HG03457 (cell line): ENCODE measurements around the gene RHCE.
"Not testable (repeated sequence)": the region's sequence is repeated elsewhere in the genome, so short reads cannot be mapped to it uniquely, and the experiment has no call there.

ENCODE experiments used
- ATAC-seq: cut with Tn5 transposase; IDR thresholded peaks from one replicate; pipeline ENCODE4 v1.9.1; 2021; ENCODE audit warnings: moderate number of reproducible peaks; ENCODE audit not compliant: unreplicated experiment

The RHCE gene

DNA sequence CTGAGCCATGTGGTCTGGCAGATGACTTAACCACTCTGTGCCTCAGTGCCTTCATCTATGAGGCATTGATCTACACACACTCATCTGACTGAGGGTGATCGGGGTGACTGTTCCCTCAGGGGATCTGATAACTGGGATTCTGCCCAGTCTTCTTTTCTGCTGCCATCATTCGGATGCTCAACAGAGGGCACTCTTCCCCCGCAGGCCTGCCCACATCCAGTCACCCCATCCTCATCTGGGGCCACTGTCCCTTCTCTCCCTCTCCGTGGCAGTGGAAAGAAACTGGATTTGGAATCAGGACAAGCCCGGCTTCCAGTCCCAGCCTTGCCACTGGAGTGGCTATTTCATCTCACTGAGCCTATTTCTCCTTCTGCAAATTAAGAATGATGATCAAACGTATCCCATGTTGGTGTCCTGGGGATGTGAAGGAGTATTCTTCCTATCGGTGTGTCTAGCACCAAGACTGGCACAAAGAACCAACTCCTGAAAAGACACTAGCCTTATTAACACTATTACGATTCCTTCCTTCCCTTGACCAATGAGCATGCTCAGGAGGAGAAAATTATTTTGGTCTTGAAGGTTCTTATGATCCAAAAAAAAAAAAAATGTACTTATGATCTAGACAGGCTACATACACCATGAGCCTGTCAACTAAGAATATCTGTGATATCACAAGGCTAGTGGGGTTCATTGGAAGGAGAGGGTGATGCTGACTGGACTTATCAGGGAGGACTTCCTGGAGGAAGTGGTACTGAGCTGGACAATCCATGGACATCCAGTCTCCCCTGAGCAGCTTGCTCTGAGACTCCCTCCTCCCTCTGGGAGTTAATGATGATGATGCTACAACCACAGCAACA lies 17.4 kb downstream of the RHCE start:
- ATAC-seq, result not testable (repeated sequence)

DNA sequence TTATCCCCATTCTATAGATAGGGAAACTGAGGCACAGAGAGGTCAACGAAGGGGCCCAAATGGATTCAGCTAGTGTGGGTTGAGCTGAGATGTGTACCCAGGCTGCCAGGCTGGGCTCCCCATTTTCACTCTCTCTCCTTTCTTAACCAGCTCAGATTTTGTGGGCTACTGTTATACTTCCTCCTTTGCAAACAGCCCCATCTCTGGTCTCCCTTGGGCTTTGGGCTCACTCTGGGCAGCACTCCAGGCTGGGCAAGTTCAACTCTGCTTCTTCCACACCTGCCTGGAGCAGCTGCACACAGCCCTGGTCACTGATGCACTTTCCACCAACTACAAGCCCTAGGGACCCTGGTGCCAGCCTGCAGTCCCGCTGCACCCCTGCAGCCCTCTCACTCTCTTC lies 22.5 kb downstream of the RHCE start:
- ATAC-seq, result not testable (repeated sequence)

DNA sequence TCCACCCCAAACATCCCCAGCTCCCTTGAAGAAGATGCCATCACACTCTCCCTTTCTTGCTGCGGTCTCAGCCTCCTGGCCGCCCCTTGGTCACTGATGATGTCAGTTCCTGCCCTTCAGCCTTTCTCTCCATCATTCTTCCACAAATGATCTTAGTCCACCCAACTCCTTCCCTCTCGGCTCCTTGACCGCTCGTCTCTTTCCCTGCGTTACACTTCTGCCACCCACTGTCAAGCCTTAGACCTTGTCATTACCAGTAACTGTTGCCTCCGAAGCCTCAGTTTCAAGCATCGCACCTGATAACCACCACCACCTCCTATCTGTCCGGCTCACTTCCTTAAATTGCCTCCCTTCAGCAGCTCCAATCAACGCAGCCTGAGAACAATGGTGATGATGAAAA lies 23.1 kb downstream of the RHCE start:
- not testable (repeated sequence) for ATAC-seq

DNA sequence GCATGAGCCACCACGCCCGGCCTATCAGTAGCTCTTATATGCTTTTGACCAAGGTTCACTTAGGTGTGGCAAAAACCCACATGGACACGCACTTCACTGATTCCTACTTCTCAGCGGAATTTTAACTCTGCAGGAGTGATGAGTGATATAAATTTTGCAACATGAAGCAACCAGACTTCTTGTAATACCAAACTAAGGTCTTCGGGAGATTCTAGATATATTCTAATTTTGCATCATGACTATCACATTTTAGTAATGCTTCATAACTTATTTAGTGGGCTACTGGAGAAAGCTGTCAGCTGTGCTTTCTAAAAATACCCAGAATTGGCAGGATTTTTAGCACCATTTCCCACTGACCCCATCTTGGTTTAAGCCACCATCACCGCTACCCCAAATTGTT lies 27.8 kb downstream of the RHCE start:
- ATAC-seq, result no peak

DNA sequence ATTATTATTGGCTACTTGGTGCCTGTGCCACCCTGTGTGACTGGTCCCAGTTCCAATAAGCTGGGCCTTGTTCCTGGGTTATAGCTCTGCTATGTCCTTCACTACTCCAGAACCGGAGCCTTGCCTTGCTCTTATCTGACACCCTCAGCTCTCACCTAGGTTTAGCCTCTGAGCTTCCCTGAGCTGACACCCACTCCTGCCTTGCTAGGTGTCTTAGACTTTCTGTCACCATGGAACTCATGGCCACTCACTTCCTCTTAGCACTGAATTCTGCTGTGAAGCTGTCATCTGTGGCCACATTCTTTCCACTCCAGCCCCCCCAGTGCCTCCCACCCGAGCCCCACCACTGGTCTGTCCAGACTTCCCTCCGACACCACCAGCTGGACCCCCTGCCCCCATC lies 30.9 kb downstream of the RHCE start:
- not testable (repeated sequence) for ATAC-seq

DNA sequence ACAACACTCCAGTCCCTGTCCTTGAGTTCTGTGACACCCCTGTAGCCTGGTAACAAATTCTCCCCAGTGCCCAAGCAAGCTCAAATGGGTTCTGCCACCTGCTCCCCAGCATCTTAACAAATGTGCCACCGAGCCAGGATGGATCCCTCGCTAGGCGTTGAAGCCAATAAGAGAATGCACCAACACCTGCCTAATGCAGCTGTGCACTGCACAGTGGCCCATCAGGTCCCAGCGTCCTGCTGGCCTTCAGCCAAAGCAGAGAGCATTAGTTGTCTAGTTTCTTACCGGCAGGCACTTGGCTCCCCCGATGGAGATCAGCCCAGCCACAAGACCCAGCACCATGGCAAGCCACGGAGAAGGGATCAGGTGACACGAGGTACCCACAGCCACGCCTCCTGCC lies 31.9 kb downstream of the RHCE start:
- not testable (repeated sequence) for ATAC-seq

DNA sequence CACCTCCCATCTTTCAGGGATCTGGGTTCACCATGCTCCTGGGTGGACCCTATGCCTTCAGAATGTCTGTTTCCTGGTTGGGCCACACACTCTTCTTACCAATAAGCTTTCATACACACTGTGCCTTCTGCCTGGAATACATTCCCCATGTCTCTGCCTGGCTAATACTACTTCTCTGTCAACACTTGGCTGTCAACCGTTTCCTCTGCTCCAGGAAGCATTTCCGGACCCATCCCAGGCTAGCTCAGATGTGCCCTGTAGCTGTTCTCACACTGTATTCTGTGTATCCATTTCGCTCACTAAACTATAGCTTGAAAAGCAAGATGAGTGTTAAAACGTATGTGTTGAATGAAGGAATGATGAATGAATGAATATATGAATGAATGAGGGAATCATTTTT lies 33.5 kb downstream of the RHCE start:
- not testable (repeated sequence) for ATAC-seq

DNA sequence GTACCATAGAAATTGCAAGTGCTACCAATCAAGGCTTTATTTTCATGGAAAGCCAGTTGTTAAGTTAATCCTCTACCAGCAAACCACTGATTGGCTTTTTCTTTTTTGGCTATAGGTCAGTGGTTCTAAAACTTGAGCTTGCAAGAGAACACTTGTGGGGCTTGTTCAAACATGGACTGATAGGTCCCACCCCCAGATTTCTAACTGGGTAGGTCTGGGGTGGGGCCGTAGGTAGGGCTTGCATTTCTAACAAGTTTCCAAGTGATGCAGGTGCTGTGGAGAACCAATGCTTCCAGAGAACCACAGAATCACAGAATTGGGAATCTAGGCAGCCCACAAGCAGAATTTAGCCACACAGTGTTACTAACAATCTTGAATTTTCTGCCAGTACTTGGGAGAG lies 36.8 kb downstream of the RHCE start:
- ATAC-seq, result not testable (repeated sequence)

DNA sequence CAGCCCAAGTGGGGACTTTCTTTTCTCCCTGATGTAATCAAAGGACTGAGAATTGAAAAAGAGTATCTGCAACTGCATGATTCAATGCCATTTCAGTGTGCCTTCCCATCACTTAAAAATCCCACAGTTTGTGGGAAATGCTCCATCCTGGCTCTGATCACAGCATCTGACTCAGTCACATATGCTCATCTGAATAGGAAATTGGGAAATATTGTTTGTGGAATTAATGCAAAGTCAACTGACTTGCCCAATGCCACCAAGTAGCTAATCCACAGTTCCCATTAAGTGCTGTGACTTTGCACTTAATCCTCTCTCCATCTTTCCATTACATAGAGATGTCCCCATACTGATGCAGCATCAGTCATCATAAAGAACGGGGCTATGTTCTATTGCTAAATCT lies 37.5 kb downstream of the RHCE start:
- not testable (repeated sequence) for ATAC-seq

DNA sequence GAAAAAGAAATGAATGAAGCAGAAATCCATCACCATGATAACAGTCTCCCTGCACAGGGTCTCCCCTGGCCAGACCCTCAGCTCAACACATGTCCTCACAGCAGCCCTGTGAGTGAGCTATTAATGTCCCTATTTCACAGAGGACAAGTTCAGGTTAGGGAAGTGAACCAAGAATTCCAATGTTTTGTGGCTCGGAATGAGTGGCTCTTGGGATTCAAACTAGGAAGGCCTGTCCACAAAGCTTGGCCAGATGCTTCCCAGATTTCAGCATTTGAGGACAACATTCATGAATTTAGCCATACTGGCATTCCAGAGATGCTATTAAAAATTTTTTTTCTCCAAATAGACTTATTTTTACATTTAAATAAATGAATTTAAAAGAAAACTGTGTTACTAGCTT lies 38.1 kb downstream of the RHCE start:
- not testable (repeated sequence) for ATAC-seq

DNA sequence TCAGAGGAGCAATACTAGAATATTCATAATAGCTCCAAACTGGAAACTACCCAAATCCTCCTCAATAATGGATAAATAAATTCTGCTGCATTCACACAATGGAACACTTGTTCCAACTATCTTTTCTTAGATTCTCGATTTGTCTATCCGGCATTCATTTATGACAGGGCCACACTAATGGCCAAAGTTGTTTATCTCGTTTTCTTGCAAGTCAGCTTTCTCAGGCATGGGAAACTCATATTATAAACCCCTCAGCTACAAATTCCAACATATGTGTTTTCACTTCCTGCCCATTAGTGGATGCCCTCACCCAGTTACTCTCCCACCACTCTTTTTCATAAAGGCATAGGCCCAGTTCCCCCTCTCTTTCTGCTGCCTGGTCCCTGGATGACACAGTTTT lies 42.3 kb downstream of the RHCE start:
- not testable (repeated sequence) for ATAC-seq

DNA sequence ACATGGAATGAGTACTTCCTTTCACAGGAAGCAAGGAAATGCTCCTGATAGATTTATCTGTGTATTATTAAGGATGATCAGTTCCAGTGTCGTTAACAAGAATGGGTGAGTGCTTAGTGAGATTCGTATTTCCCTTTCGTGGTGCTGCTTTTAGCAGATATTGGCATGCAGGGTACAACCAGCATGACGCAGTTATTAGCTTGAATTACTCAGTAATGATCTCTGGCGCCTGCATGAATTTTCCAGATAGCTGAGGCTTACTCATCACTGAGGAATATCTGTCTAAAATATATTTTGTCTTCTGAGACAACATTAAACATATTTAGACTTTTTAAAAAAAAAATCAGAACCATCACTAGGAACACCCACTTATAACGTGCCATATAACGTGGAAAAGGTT lies 48.9 kb downstream of the RHCE start:
- not testable (repeated sequence) for ATAC-seq

DNA sequence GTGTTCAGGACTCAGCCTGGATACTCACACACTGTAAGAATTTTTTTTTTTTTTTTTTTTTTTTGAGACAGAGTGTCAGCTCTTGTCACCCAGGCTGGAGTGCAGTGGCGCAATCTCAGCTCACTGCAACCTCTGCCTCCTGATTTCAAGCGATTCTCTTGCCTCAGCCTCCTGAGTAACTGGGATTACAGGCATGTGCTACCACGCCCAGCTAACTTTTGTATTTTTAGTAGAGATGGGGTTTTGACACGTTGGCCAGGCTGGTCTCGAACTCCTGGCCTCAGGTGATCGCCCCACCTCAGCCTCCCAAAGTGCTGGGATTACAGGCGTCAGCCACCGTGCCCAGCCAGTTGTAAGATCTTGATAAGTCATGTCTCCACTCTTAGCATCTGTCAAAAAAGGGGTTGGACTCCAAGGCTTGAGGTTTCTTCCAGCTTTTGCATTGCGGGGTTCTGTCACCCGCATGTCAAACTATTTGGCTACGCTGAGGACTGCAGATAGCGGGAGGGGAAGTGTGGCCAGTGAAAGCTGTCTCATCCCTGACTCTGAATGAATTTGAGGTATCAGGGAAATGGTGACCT lies 50.8 kb downstream of the RHCE start:
- ATAC-seq, result not testable (repeated sequence)

DNA sequence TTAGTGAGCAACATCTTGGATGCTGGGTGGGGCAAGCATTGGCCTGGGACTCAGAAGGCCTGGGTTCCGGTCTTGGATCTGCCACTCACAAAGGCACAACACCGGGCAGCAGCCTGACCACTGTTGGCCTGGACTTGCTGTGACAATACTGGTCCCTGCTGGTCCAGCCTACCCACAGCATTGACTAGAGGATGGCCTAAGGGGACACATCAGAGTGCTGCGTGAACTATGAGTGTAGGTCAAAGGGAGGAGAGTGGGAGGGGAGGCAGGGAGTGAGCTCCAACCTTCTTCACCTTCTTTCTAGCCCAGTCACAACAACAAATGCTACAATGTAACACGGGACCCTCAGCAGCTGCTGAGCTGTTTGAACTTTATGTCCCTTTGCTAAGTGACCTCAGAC lies 51.4 kb downstream of the RHCE start:
- no peak for ATAC-seq

DNA sequence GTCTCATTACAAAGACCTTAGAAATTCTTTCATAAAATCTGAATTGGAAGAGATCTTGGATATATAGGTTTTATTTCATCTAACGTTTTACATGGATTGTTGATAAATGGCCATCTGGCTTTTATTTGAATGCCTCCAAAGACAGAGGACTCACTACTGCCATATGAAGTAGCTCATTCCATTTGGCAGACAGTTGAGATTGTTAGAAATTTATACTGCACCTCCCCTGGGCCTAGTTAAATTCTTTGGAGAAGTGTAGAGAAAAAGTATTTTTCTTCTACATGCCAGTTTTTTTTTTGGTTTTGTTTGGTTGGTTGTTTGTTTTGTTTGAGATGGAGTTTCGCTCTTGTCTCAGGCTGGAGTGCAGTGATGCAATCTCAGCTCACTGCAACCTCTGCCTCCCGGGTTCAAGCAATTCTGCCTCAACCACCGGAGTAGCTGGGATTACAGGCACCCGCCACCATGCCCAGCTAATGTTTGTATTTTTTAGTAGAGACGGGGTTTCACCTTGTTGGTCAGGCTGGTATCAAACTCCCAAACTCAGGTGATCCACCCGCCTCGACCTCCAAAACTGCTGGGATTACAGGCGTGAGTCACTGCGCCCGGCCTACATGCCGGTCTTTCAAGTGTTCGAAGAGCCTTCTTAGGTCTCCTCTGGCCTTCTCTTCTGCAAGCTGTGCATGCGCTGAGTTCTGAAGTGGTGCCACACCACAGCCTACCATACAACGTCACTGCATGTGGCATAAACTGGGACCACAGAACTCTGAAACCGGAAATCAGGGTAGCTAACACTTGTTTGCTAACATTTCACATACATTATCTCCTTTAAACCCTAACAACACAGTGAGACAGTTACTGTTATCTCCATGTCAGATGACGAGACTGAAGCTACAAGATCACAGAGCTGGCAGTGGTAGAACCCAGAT lies 57.7 kb downstream of the RHCE start:
- ATAC-seq, result not testable (repeated sequence)

DNA sequence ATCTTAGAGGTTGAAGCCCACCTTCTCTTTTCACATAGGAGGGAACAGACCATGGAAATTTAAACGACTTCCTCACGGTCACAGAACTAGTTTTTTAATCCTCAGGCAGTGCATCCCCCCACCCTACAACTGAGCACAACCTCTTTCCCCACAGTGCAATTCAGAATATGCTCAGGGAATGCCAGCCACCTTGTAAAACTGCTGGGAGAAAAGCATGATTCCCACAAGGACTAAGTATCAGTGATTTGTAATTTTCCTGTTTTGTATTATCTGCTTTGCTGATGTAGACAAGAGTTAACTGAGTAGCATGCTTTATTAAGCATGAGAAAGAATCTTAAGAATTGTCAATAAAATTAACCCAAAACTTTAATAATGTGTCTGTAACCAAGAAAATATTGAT lies 58.7 kb downstream of the RHCE start:
- ATAC-seq, result no peak

DNA sequence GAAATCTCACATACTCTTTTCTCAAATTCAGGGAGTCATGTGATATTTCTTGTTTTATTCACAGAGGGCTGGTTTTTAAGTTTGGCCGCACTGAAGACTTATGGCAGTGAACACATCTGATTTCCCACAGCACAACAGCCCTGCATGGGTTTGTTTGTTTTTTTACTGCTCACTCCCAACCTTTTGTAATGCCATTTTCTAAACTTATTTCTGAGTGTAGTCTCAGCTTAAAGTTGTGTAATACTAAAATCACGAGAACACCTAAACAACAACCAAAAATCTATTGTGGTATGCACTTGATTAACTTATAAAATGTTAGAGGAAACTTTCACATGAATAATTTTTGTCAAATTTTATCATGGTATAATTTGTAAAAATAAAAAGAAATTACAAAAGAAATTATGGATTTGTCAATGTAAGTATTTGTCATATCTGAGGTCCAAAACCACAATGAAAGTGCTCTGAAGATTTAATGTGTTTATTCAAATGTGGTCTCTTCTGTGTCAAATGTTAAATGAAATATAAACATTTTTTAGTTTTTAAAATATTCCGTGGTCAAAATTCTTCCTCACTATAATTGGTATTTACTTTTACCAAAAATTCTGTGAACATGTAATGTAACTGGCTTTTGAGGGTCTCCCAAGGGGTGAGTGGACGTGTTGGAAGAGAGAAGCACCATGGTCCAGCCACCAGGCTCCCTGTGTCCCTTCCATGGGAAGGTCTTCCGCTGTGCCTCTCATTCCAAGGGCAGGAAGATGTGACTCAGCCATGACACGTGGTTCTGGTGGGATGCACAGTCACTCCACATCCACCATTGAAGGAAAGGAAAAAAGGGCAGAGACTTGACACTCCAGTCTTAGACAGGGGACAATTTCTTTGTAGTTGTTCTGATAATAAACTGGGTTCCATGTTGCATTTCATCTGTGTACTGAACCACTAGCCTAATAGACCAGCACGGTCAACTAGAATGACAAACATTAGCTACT lies 59.7 kb downstream of the RHCE start:
- no peak for ATAC-seq

DNA sequence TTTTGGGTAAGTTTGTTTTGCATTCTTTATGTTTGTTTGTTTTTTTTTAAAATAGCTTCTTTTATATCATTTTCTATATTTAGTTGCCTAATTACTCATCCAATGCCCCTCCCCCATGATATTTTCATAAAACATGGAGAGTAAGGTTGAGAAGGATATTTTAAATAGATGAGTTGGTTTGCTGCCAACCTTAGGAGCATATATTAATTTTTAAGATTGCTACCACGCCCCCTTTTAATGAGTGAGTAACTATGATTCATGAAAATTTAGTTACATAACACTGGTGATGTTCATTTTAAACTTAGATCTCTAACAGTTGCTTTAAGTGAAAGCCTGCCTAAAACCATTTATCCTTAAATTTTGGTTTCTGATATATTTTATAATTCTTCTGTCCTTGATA lies 63.8 kb downstream of the RHCE start:
- ATAC-seq, result no peak

DNA sequence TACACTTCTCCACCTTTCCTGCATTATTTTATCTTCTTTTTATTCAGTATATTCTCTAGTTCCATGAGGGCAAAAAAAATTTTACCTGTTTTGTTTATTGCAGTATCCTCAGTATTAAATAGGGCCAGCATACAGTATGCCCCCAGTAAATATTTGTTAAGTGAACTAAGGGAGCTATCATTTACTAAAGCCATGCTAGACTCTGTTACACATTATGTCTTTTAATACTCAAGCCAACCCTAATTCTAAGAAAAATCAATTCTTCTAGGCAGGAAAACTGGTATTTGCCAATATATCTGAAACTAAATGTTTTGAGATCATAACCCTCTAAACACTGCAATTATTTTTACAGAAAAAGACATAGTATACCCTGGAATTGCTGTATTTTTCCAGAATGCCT lies 64.2 kb downstream of the RHCE start:
- no peak for ATAC-seq

DNA sequence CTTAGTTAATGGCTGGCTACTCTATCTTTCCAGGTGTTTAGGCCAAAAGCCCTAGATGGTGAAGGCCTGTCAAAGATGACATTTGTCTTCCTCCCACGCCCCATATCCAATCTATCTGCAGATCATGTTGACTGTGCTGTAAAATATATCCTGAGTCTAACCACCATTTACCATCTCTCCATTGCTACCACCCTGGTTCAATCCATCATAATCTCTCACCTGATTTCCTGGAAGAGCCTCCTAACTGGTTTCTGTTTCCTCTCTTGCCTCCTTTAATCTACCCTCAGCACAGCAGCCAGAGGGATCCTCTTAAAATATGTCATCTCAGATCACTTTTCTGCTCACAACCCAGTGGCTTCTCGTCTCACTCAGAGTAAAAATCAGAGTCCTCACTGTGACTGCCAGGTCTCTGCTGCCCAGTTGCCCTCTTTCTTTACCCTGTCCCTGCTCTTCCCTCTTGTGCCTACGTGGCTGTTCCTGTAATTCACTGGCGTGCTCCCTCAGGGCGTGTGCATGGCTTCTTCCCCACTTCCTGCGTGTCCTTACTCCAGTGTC lies 64.7 kb downstream of the RHCE start:
- ATAC-seq, result no peak
